GM23338 (cell line): ENCODE measurements around the gene DEPDC5. TPM values are rescaled to one million over a fixed set of nuclear protein-coding genes. Genes with fewer than 3 reads are reported as not detected.

Source experiments
- ATAC-seq: fragments of 200-7000 bp; cut with Tn5 transposase; 3 replicates; pipeline ENCODE4 v1.9.1; 2020
- DNase-seq: peaks from one replicate; pipeline ENCODE4 v3.0.0-alpha.2; 2015; ENCODE audit warnings: low spot score
- H2AFZ ChIP-seq: fragments of 200-600 bp; sonication (generic); 2 replicates; pipeline ENCODE4 v1.8.0; 2016; ENCODE audit warnings: antibody characterized with exemption, mild to moderate bottlenecking, moderate library complexity
- H3F3A ChIP-seq: fragments of 200-600 bp; sonication (generic); replicated peaks from 2 replicates; pipeline ENCODE4 v1.8.0; 2017; ENCODE audit warnings: antibody characterized with exemption, mixed run types, low read depth
- H3K27ac ChIP-seq: fragments of 200-600 bp; sonication (generic); 2 replicates; pipeline ENCODE4 v1.6.1; 2016; ENCODE audit warnings: low read depth
- H3K27me3 ChIP-seq: fragments of 200-600 bp; sonication (generic); 2 replicates; pipeline ENCODE4 v1.8.0; 2016; ENCODE audit warnings: mild to moderate bottlenecking, mixed run types, moderate library complexity; ENCODE audit not compliant: insufficient read depth
- H3K36me3 ChIP-seq: fragments of 200-600 bp; sonication (generic); 2 replicates; pipeline ENCODE4 v1.8.0; 2016; ENCODE audit warnings: mild to moderate bottlenecking; ENCODE audit not compliant: insufficient read depth
- H3K4me1 ChIP-seq: fragments of 200-600 bp; sonication (generic); 2 replicates; pipeline ENCODE4 v1.8.0; 2016; ENCODE audit warnings: mild to moderate bottlenecking, moderate library complexity; ENCODE audit not compliant: insufficient read depth
- H3K4me2 ChIP-seq: fragments of 200-600 bp; sonication (generic); 2 replicates; pipeline ENCODE4 v1.7.1; 2017; ENCODE audit warnings: mixed run types
- H3K4me3 ChIP-seq: fragments of 200-600 bp; sonication (generic); 2 replicates; pipeline ENCODE4 v1.6.1; 2016; ENCODE audit warnings: mixed run types
- H3K79me2 ChIP-seq: fragments of 200-600 bp; sonication (generic); replicated peaks from 2 replicates; pipeline ENCODE4 v1.8.0; 2017; ENCODE audit warnings: mild to moderate bottlenecking; ENCODE audit not compliant: insufficient read depth
- H3K9me2 ChIP-seq: fragments of 200-600 bp; sonication (generic); 2 replicates; pipeline ENCODE4 v1.8.0; 2017; ENCODE audit not compliant: insufficient read depth
- H4K20me1 ChIP-seq: fragments of 200-600 bp; sonication (generic); replicated peaks from 2 replicates; pipeline ENCODE4 v1.8.0; 2017; ENCODE audit warnings: mild to moderate bottlenecking; ENCODE audit not compliant: insufficient read depth
- H3K27ac Mint-ChIP-seq: 2 replicates; pipeline ENCODE4 v1.8.0; 2020; ENCODE audit warnings: inconsistent platforms, mild to moderate bottlenecking, moderate library complexity, mixed read lengths
- H3K27me3 Mint-ChIP-seq: 3 replicates; pipeline ENCODE4 v1.8.0; 2022; ENCODE audit warnings: low read depth, mild to moderate bottlenecking, moderate library complexity, mixed read lengths, inconsistent platforms; ENCODE audit not compliant: insufficient read depth, poor library complexity
- H3K36me3 Mint-ChIP-seq: 3 replicates; pipeline ENCODE4 v1.8.0; 2021; ENCODE audit warnings: low read depth, mild to moderate bottlenecking, inconsistent platforms, moderate library complexity, mixed read lengths
- H3K4me1 Mint-ChIP-seq: 3 replicates; pipeline ENCODE4 v1.8.0; 2020; ENCODE audit warnings: mild to moderate bottlenecking, inconsistent platforms, mixed read lengths
- H3K4me3 Mint-ChIP-seq: 3 replicates; pipeline ENCODE4 v1.8.0; 2021; ENCODE audit warnings: moderate library complexity, mild to moderate bottlenecking, inconsistent platforms, mixed read lengths
- H3K9me3 Mint-ChIP-seq: 3 replicates; pipeline ENCODE4 v1.8.0; 2020; ENCODE audit warnings: moderate library complexity, mild to moderate bottlenecking, inconsistent platforms, mixed read lengths
- CREB1 ChIP-seq: fragments of 250-450 bp; sonication (Bioruptor Pico); IDR thresholded peaks from 2 replicates; pipeline ENCODE4 v1.5.0; 2020; ENCODE audit warnings: low read depth, mild to moderate bottlenecking, moderate library complexity
- EZH2 ChIP-seq: fragments of 200-600 bp; sonication (generic); IDR thresholded peaks from one replicate; pipeline ENCODE4 v1.8.0; 2017; ENCODE audit warnings: antibody characterized with exemption, mild to moderate bottlenecking, low read depth; ENCODE audit not compliant: unreplicated experiment
- EZH2phosphoT487 ChIP-seq: fragments of 200-600 bp; sonication (generic); IDR thresholded peaks from one replicate; pipeline ENCODE4 v1.8.1; 2018; ENCODE audit warnings: antibody characterized with exemption; ENCODE audit not compliant: unreplicated experiment
- JUNB ChIP-seq: IDR thresholded peaks from one replicate; pipeline ENCODE4 v1.6.1; 2016; ENCODE audit warnings: antibody characterized with exemption; ENCODE audit not compliant: unreplicated experiment
- NANOG ChIP-seq: IDR thresholded peaks from 2 replicates; pipeline ENCODE4 v1.6.1; 2016; ENCODE audit warnings: antibody characterized with exemption, borderline replicate concordance
- POLR2AphosphoS5 ChIP-seq: IDR thresholded peaks from 2 replicates; pipeline ENCODE4 v1.6.1; 2016; ENCODE audit warnings: antibody characterized with exemption, low read depth
- STAT1 ChIP-seq: IDR thresholded peaks from one replicate; pipeline ENCODE4 v1.6.1; 2016; ENCODE audit warnings: antibody characterized with exemption; ENCODE audit not compliant: unreplicated experiment
- ZNF114 ChIP-seq: fragments of 250-450 bp; sonication (Bioruptor Pico); IDR thresholded peaks from 2 replicates; pipeline ENCODE4 v1.5.0; 2020; ENCODE audit warnings: mild to moderate bottlenecking, moderate library complexity
- ZNF331 ChIP-seq: fragments of 250-450 bp; sonication (Bioruptor Pico); IDR thresholded peaks from 2 replicates; pipeline ENCODE4 v1.5.0; 2020; ENCODE audit warnings: low read depth, mild to moderate bottlenecking, moderate library complexity
- polyA plus RNA-seq: library from polyadenylated mRNA; unstranded; fragments of >200 nt; fragmentation: Nextera tagmentation; extraction: Ambion mirVana; gene quantifications from 2 replicates; pipeline ENCODE4 v1.2.1, GENCODE V29; 2016
- total RNA-seq: library from RNA; depleted of rRNA; stranded (reverse); fragments of >200 nt; shearing (Covaris generic); gene quantifications from 2 replicates; pipeline ENCODE4 v1.2.3, GENCODE V29; 2014
- TF ChIP-seq, protein P1 (sequence below): fragments of 250-450 bp; sonication (Bioruptor Pico); IDR thresholded peaks from 2 replicates; pipeline ENCODE4 v1.5.0; 2020; ENCODE audit warnings: mild to moderate bottlenecking, moderate library complexity
- TF ChIP-seq, protein P2 (sequence below): IDR thresholded peaks from 2 replicates; pipeline ENCODE4 v1.6.1; 2016; ENCODE audit warnings: antibody characterized with exemption
- TF ChIP-seq, protein P3 (sequence below), 2 experiments: fragments of 200-600 bp in 1 of 2; sonication (generic) in 1 of 2; conservative IDR thresholded peaks; 2 replicates each; pipeline versions ENCODE4 v1.5.1 to v1.6.1; 2016 to 2017; ENCODE audit warnings: antibody characterized with exemption in 2 of 2, low read depth in 2 of 2, mild to moderate bottlenecking in 2 of 2, moderate library complexity in 1 of 2
- TF ChIP-seq, protein P4 (sequence below): IDR thresholded peaks from one replicate; pipeline ENCODE4 v1.6.1; 2018; ENCODE audit warnings: antibody characterized with exemption; ENCODE audit not compliant: unreplicated experiment

Gene DEPDC5
- total and polyA plus RNA-seq, 2 experiments from 2014 or later, result 18.7 to 19.7 TPM

DNA sequence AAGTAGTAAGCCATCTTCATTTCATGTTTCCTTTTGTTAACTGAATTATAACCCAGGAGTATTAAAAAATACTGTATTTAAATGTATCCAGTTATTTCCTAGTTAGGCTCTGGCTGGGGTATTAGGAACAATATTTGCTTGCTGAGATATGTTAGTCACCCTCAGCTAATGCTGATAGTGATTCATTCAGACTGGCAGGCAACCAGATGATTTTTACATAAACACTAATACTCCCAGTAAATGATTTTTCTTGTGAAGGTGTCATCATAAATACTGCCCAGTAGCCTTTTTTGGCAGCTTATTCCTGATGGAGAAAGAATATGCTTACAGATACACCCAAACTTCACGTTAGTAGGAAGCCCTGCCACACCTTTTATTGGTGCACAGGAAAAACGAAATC, 198.7 kb downstream of the DEPDC5 start:
- DNase-seq, result no peak
- no peaks in the 10 kb centered on the region for H3K27me3 Mint-ChIP-seq
- H3K9me3 Mint-ChIP-seq, result no peaks in the 10 kb centered on the region
- no peak overlapping the region for H3K4me3 Mint-ChIP-seq
- H3K9me2 ChIP-seq, result no peaks in the 10 kb centered on the region
- H3K27me3 ChIP-seq, result no peaks in the 10 kb centered on the region
- no peak for ATAC-seq
- no peak overlapping the region for H3K4me3 ChIP-seq
- H3K27ac ChIP-seq, result peak overlapping the region; percentile 47; the same call in 1 of the 2 replicates
- H3K4me1 ChIP-seq, result peaks cover 21% of the 10 kb centered on the region
- TF ChIP-seq CREB1 (no peak), ZNF331 (CRISPR knock-in tag) (no peak), EZH2phosphoT487 (no peak), ZNF114 (CRISPR knock-in tag) (no peak), NANOG (no peak), EZH2 (no peak), JUNB (no peak), STAT1 (no peak), POLR2AphosphoS5 (no peak)
- TF ChIP-seq, protein P1, sequence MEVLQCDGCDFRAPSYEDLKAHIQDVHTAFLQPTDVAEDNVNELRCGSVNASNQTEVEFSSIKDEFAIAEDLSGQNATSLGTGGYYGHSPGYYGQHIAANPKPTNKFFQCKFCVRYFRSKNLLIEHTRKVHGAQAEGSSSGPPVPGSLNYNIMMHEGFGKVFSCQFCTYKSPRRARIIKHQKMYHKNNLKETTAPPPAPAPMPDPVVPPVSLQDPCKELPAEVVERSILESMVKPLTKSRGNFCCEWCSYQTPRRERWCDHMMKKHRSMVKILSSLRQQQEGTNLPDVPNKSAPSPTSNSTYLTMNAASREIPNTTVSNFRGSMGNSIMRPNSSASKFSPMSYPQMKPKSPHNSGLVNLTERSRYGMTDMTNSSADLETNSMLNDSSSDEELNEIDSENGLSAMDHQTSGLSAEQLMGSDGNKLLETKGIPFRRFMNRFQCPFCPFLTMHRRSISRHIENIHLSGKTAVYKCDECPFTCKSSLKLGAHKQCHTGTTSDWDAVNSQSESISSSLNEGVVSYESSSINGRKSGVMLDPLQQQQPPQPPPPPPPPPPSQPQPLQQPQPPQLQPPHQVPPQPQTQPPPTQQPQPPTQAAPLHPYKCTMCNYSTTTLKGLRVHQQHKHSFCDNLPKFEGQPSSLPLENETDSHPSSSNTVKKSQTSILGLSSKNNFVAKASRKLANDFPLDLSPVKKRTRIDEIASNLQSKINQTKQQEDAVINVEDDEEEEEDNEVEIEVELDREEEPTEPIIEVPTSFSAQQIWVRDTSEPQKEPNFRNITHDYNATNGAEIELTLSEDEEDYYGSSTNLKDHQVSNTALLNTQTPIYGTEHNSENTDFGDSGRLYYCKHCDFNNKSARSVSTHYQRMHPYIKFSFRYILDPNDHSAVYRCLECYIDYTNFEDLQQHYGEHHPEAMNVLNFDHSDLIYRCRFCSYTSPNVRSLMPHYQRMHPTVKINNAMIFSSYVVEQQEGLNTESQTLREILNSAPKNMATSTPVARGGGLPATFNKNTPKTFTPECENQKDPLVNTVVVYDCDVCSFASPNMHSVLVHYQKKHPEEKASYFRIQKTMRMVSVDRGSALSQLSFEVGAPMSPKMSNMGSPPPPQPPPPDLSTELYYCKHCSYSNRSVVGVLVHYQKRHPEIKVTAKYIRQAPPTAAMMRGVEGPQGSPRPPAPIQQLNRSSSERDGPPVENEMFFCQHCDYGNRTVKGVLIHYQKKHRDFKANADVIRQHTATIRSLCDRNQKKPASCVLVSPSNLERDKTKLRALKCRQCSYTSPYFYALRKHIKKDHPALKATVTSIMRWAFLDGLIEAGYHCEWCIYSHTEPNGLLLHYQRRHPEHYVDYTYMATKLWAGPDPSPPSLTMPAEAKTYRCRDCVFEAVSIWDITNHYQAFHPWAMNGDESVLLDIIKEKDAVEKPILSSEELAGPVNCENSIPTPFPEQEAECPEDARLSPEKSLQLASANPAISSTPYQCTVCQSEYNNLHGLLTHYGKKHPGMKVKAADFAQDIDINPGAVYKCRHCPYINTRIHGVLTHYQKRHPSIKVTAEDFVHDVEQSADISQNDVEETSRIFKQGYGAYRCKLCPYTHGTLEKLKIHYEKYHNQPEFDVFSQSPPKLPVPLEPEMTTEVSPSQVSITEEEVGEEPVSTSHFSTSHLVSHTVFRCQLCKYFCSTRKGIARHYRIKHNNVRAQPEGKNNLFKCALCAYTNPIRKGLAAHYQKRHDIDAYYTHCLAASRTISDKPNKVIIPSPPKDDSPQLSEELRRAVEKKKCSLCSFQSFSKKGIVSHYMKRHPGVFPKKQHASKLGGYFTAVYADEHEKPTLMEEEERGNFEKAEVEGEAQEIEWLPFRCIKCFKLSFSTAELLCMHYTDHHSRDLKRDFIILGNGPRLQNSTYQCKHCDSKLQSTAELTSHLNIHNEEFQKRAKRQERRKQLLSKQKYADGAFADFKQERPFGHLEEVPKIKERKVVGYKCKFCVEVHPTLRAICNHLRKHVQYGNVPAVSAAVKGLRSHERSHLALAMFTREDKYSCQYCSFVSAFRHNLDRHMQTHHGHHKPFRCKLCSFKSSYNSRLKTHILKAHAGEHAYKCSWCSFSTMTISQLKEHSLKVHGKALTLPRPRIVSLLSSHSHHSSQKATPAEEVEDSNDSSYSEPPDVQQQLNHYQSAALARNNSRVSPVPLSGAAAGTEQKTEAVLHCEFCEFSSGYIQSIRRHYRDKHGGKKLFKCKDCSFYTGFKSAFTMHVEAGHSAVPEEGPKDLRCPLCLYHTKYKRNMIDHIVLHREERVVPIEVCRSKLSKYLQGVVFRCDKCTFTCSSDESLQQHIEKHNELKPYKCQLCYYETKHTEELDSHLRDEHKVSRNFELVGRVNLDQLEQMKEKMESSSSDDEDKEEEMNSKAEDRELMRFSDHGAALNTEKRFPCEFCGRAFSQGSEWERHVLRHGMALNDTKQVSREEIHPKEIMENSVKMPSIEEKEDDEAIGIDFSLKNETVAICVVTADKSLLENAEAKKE (CRISPR knock-in tag), result no peak
- TF ChIP-seq, protein P2, sequence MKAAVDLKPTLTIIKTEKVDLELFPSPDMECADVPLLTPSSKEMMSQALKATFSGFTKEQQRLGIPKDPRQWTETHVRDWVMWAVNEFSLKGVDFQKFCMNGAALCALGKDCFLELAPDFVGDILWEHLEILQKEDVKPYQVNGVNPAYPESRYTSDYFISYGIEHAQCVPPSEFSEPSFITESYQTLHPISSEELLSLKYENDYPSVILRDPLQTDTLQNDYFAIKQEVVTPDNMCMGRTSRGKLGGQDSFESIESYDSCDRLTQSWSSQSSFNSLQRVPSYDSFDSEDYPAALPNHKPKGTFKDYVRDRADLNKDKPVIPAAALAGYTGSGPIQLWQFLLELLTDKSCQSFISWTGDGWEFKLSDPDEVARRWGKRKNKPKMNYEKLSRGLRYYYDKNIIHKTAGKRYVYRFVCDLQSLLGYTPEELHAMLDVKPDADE, result no peak
- TF ChIP-seq, protein P3, sequence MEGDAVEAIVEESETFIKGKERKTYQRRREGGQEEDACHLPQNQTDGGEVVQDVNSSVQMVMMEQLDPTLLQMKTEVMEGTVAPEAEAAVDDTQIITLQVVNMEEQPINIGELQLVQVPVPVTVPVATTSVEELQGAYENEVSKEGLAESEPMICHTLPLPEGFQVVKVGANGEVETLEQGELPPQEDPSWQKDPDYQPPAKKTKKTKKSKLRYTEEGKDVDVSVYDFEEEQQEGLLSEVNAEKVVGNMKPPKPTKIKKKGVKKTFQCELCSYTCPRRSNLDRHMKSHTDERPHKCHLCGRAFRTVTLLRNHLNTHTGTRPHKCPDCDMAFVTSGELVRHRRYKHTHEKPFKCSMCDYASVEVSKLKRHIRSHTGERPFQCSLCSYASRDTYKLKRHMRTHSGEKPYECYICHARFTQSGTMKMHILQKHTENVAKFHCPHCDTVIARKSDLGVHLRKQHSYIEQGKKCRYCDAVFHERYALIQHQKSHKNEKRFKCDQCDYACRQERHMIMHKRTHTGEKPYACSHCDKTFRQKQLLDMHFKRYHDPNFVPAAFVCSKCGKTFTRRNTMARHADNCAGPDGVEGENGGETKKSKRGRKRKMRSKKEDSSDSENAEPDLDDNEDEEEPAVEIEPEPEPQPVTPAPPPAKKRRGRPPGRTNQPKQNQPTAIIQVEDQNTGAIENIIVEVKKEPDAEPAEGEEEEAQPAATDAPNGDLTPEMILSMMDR (conservative IDR thresholded peaks at IDR 0.05; ENCODE audit: low read depth in 2 of 2), result no peak
- TF ChIP-seq, protein P4, sequence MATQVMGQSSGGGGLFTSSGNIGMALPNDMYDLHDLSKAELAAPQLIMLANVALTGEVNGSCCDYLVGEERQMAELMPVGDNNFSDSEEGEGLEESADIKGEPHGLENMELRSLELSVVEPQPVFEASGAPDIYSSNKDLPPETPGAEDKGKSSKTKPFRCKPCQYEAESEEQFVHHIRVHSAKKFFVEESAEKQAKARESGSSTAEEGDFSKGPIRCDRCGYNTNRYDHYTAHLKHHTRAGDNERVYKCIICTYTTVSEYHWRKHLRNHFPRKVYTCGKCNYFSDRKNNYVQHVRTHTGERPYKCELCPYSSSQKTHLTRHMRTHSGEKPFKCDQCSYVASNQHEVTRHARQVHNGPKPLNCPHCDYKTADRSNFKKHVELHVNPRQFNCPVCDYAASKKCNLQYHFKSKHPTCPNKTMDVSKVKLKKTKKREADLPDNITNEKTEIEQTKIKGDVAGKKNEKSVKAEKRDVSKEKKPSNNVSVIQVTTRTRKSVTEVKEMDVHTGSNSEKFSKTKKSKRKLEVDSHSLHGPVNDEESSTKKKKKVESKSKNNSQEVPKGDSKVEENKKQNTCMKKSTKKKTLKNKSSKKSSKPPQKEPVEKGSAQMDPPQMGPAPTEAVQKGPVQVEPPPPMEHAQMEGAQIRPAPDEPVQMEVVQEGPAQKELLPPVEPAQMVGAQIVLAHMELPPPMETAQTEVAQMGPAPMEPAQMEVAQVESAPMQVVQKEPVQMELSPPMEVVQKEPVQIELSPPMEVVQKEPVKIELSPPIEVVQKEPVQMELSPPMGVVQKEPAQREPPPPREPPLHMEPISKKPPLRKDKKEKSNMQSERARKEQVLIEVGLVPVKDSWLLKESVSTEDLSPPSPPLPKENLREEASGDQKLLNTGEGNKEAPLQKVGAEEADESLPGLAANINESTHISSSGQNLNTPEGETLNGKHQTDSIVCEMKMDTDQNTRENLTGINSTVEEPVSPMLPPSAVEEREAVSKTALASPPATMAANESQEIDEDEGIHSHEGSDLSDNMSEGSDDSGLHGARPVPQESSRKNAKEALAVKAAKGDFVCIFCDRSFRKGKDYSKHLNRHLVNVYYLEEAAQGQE, result no peak
- no peak overlapping the region for H3K27ac Mint-ChIP-seq
- H3K4me1 Mint-ChIP-seq, result peaks cover 40% of the 10 kb centered on the region
- H2AFZ ChIP-seq, result no peak overlapping the region
- H3K79me2 ChIP-seq, result peaks cover 89% of the 10 kb centered on the region
- peaks cover 4% of the 10 kb centered on the region; the same call in 1 of the 2 replicates for H3F3A ChIP-seq
- peaks cover 78% of the 10 kb centered on the region for H4K20me1 ChIP-seq
- peak overlapping the region; percentile 55; the same call in 1 of the 2 replicates for H3K4me2 ChIP-seq
- H3K36me3 Mint-ChIP-seq, result peaks cover 71% of the 10 kb centered on the region
- peaks cover 42% of the 10 kb centered on the region for H3K36me3 ChIP-seq
